T-helper 17 cell (primary cell): ENCODE results near the gene ZNF697. TPM values are rescaled to one million over a fixed set of nuclear protein-coding genes. Genes with fewer than 3 reads are reported as not detected.
"Not testable (repeated sequence)": the region's sequence is repeated elsewhere in the genome, so short reads cannot be mapped to it uniquely, and the experiment has no call there.

ENCODE experiments used
- ATAC-seq: fragments of 150-1000 bp; cut with Tn5 transposase; 2 replicates; pipeline ENCODE4 v1.10.0; 2021; ENCODE audit warnings: mild to moderate bottlenecking, moderate library complexity
- DNase-seq, 3 donors: peaks; one replicate each; pipeline versions ENCODE4 v3.0.0 to v3.0.0-alpha.2; 2020 to 2021
- H3K9me3 ChIP-seq: one replicate; pipeline ENCODE4 v1.7.0; 2013; ENCODE audit warnings: low read length, mild to moderate bottlenecking; ENCODE audit not compliant: control insufficient read depth, poor library complexity, severe bottlenecking
- H3K27ac Mint-ChIP-seq: one replicate; pipeline ENCODE4 v1.8.0; 2022; ENCODE audit warnings: mild to moderate bottlenecking, moderate library complexity, mixed read lengths
- H3K27me3 Mint-ChIP-seq: one replicate; pipeline ENCODE4 v1.8.0; 2022; ENCODE audit warnings: mixed read lengths
- H3K36me3 Mint-ChIP-seq: one replicate; pipeline ENCODE4 v1.8.0; 2022; ENCODE audit warnings: low read depth, mixed read lengths
- H3K4me1 Mint-ChIP-seq: one replicate; pipeline ENCODE4 v1.8.0; 2022; ENCODE audit warnings: mild to moderate bottlenecking, mixed read lengths
- H3K4me3 Mint-ChIP-seq: one replicate; pipeline ENCODE4 v1.8.0; 2022; ENCODE audit warnings: mild to moderate bottlenecking, moderate library complexity, mixed read lengths
- total RNA-seq, 4 donors: library from RNA in 2 of 4; stranded (reverse) in 2 of 4; gene quantifications; one replicate each; pipeline ENCODE4 v1.2.3 and lab custom pipeline; 2022 to 2026

Gene ZNF697
- total RNA-seq (under 1 TPM in 1 of 2 donors, not detected in 1; 0.15 TPM), total RNA-seq (lab: John Stamatoyannopoulos, UW) (0 to 0.12 reads per million in 2 donors)

DNA sequence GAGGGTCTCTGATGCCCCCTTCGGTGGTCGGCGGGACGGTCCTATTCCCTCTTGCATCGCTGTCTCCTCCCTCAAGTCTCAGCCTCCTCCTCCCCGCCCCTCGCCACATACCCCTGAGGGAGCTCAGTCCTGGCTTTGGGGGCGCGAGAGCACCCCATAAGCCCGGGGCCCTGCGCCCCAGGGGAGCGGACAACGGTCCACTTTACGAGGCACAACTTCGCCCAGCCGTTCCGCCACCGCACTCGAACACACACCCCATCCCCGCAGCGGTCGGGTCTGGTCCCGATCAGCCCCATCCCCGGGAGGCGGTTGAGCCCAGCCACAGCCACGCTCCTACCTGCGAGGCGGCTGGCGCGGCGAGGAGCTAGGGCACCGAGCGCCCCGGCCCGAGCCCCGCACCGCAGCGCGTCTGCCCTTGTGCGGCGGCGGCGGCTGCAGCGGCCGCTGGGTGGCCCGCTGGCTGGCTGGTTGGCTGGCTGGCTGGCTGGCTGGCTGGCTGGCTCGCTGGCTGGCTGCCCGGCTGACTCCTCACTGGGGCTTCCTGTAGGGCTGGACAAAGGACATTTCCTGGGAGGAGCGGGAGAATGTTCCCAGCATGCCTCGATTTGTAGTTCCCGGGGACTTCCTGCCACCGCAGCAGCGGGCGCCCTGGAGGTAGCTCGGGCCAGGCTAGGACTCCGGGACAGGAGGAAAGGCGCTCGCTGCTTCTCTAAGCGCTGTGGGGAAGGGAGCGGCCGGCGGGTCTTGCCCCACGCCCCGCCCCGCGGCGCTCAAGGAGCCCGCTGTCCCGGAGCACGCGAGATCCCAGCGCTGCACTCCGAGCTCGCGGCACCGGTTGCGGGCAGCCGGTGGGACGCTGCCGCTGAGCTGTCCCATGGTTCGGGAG, at the start of gene ZNF697:
TSS of gene ZNF697 (minus strand) at position 533 of the 886 bp plus-strand sequence. CDS start 22,166 bp downstream, outside the sequence.
- Mint-ChIP-seq H3K4me3 (peak within 1 kb of the TSS; percentile 63), H3K27ac (no peak within 1 kb of the TSS), H3K27me3 (peaks cover 77% of the 10 kb centered on the region), H3K4me1 (no peaks in the 10 kb centered on the region), H3K36me3 (peaks cover 4% of the 10 kb centered on the region)
- ATAC-seq: peak; percentile 56
- no peak for DNase-seq
- H3K9me3 ChIP-seq: no peaks in the 10 kb centered on the region

- no peaks in the 10 kb centered on the region for H3K4me1 Mint-ChIP-seq
- H3K36me3 Mint-ChIP-seq: peaks cover 3% of the 10 kb centered on the region
- H3K27ac Mint-ChIP-seq: no peak overlapping the region
- H3K9me3 ChIP-seq: no peaks in the 10 kb centered on the region
- DNase-seq: no peak
- ATAC-seq: no peak
- H3K4me3 Mint-ChIP-seq: no peak overlapping the region
- H3K27me3 Mint-ChIP-seq: no peaks in the 10 kb centered on the region
These were observed 49.5 kb upstream of the ZNF697 start for GRCh38 chr1:119697598-119697997.

DNA sequence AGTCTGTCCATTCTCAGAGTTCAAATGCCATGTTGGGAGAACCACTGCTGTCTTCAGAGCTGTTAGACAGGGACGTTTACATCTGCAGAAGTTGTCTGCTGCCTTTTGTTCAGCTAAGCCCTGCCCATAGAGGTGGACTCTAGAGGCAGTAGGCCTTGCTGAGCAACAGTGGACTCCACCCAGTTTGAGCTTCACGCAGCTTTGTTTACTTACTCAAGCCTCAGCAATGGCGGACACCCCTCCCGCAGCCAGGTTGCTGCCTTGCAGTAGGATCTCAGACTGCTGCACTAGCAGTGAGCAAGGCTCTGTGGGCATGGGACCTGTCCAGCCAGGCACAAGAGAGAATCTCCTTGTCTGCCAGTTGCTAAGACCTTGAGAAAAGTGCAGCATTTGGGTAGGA, 48.8 kb upstream of the ZNF697 start:
- not testable (repeated sequence) for H3K9me3 ChIP-seq, H3K27me3 Mint-ChIP-seq, H3K27ac Mint-ChIP-seq, H3K36me3 Mint-ChIP-seq, H3K4me1 Mint-ChIP-seq, ATAC-seq, H3K4me3 Mint-ChIP-seq, DNase-seq

- Mint-ChIP-seq H3K27me3 (peaks cover 19% of the 10 kb centered on the region), H3K4me1 (no peaks in the 10 kb centered on the region), H3K27ac (no peak overlapping the region), H3K36me3 (no peaks in the 10 kb centered on the region), H3K4me3 (no peak overlapping the region)
- DNase-seq (no peak), ATAC-seq (no peak)
- no peaks in the 10 kb centered on the region for H3K9me3 ChIP-seq
These were observed 41.4 kb upstream of the ZNF697 start for GRCh38 chr1:119689511-119689910.

GRCh38 chr1:119688810-119689209, 40.7 kb upstream of the ZNF697 start:
- Mint-ChIP-seq H3K27ac (no peak overlapping the region), H3K27me3 (peaks cover 24% of the 10 kb centered on the region), H3K4me1 (no peaks in the 10 kb centered on the region), H3K36me3 (no peaks in the 10 kb centered on the region), H3K4me3 (no peak overlapping the region)
- no peak for ATAC-seq
- H3K9me3 ChIP-seq: no peaks in the 10 kb centered on the region
- DNase-seq: no peak

DNA sequence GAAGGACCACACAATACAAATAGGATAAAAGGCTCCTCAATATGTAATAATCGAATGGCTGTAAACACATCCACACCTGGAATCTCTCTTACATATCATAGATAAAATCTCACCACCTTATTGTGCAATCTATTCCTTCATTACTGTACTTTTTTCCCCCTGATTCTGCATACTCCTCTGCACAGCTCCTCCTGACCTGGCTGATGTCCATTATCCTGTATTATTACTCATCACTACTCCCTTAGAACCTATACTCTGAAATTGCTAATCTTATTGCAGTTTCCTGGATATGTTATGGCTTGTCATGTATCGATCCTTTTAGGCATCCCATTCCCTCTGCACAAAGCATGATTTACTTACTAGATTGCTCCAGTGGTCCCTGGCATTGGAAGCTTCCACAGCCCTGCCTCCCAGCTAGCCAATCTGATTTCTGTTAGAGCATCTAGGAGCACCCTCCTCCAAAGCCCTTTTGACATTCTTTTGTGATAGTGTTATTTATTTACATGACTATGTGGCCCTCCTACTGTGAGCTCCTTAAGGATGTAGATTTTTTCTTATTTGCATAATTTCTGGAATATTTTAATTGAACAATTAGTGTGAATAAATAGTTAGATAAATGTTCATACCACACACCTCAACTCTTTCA, 39.5 kb upstream of the ZNF697 start:
- Mint-ChIP-seq H3K27me3 (peaks cover 24% of the 10 kb centered on the region), H3K36me3 (no peaks in the 10 kb centered on the region), H3K27ac (no peak overlapping the region), H3K4me3 (no peak overlapping the region), H3K4me1 (no peaks in the 10 kb centered on the region)
- no peak for DNase-seq
- ATAC-seq: no peak
- no peaks in the 10 kb centered on the region for H3K9me3 ChIP-seq

GRCh38 chr1:119686661-119687060, 38.6 kb upstream of the ZNF697 start:
- H3K27me3 Mint-ChIP-seq: peaks cover 24% of the 10 kb centered on the region
- DNase-seq (no peak), ATAC-seq (no peak)
- H3K27ac Mint-ChIP-seq: no peak overlapping the region
- H3K36me3 Mint-ChIP-seq: no peaks in the 10 kb centered on the region
- H3K4me1 Mint-ChIP-seq: no peaks in the 10 kb centered on the region
- H3K4me3 Mint-ChIP-seq: no peak overlapping the region
- no peaks in the 10 kb centered on the region for H3K9me3 ChIP-seq

DNA sequence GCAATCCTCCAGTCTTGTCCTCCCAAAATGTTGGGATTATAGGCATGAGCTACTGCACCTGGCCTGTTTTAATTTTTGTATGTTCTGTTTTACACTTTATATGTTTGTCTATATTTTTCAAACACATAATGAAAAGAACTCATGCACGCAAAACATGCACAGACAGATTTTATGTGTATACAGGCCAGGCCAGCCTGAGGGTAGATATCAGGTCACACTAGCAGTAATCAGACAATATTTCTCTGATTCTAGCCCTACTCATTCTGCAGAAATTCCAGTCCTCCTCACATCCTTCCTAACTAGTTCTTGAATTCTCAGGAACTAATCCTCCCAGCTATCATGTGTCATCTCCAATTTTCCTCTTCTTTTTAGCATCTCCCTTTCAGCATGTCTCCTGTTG, 35.8 kb upstream of the ZNF697 start:
- no peaks in the 10 kb centered on the region for H3K4me1 Mint-ChIP-seq
- no peaks in the 10 kb centered on the region for H3K9me3 ChIP-seq
- H3K27me3 Mint-ChIP-seq: peaks cover 41% of the 10 kb centered on the region
- H3K36me3 Mint-ChIP-seq: peaks cover 2% of the 10 kb centered on the region
- no peak overlapping the region for H3K27ac Mint-ChIP-seq
- ATAC-seq (no peak), DNase-seq (no peak)
- H3K4me3 Mint-ChIP-seq: no peak overlapping the region

GRCh38 chr1:119682141-119682540, 34.1 kb upstream of the ZNF697 start:
- H3K27ac Mint-ChIP-seq: no peak overlapping the region
- H3K4me1 Mint-ChIP-seq: no peaks in the 10 kb centered on the region
- peaks cover 2% of the 10 kb centered on the region for H3K36me3 Mint-ChIP-seq
- ATAC-seq (no peak), DNase-seq (no peak)
- H3K4me3 Mint-ChIP-seq: no peak overlapping the region
- H3K27me3 Mint-ChIP-seq: peaks cover 48% of the 10 kb centered on the region
- H3K9me3 ChIP-seq: no peaks in the 10 kb centered on the region

DNA sequence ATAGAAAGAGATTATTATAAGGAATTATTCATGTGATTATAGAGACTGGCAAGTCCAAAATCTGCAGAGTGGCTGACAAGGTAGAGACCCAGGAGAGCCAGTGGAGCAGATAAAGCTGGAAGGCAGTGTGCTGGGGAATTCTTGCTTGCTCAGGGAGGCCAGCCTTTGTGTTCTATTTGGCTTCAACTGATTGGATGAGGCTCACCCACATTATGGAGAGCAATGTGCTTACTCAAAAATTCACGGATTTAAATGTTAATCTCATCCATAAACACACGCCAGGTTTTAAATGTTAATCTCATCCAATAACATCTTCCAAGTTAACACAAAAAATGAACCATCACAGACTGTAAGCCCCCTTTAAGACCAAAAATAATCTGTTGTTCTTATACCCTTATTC, 33.5 kb upstream of the ZNF697 start:
- Mint-ChIP-seq H3K4me3 (no peak overlapping the region), H3K36me3 (peaks cover 2% of the 10 kb centered on the region), H3K27ac (no peak overlapping the region), H3K4me1 (no peaks in the 10 kb centered on the region), H3K27me3 (peaks cover 44% of the 10 kb centered on the region)
- DNase-seq (no peak), ATAC-seq (no peak)
- no peaks in the 10 kb centered on the region for H3K9me3 ChIP-seq

DNA sequence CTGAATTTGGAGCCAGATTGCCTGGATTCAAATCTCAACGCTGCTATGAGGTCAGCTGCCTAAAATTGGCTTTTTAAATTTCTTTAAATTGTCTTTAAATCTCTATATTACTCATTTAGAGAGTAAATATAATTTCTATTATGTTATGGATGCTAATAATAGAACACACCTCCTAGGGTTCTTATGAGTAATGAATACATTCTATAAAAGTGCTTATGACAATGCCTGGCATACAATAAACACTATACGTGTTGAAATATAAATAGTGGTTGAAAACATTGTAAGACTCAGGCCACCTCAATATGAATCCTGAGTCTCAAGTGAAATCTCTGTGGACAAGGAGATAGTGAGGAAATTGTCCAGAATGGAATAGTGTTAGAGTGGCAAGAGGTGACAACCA, 32.7 kb upstream of the ZNF697 start:
- Mint-ChIP-seq H3K27ac (no peak overlapping the region), H3K36me3 (peaks cover 2% of the 10 kb centered on the region), H3K27me3 (peaks cover 45% of the 10 kb centered on the region), H3K4me1 (peaks cover under 1% of the 10 kb centered on the region), H3K4me3 (no peak overlapping the region)
- ATAC-seq (no peak), DNase-seq (no peak)
- no peaks in the 10 kb centered on the region for H3K9me3 ChIP-seq

DNA sequence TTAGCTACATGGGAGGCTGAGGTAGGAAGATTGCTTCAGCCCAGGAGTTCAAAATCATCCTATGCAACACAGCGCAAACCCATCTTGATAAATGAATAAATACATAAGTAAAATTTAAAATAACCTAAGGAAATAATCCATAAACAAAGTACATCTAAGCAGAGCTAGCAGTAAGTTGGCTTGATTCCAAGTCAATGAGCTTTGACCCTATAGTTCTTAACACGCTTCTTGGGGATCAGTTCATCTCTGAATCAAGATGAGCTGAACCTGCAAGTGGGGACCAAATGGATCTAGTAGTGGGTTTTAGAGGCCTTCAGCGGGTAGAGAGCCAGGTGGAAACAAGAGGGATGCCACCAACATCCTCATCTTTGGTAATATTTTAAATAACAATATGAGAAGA, 32.1 kb upstream of the ZNF697 start:
- H3K9me3 ChIP-seq: no peaks in the 10 kb centered on the region
- H3K36me3 Mint-ChIP-seq: peaks cover 2% of the 10 kb centered on the region
- H3K4me3 Mint-ChIP-seq: no peak overlapping the region
- H3K4me1 Mint-ChIP-seq: peaks cover 4% of the 10 kb centered on the region
- DNase-seq: no peak
- H3K27ac Mint-ChIP-seq: no peak overlapping the region
- peaks cover 49% of the 10 kb centered on the region for H3K27me3 Mint-ChIP-seq
- ATAC-seq: no peak

DNA sequence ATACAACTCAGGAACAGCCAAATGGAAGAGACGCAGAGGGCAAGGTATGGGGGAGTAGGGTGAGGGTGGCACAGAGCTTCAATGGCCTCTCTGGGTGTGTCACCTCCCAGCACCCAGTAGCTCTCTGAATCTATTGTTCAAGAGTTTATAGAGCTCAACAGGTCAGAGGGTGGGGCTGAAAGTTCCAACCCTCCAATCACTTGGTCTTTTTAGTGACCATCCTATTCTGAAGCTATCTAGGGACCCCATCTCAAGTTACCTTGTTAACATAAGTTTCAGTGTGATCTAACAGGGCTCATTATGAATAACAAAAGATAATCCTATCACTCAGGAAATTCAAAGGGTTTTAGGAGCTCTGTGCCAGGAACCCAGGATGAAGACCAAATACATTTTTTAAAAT, 31.2 kb upstream of the ZNF697 start:
- DNase-seq (no peak), ATAC-seq (no peak)
- H3K9me3 ChIP-seq: no peaks in the 10 kb centered on the region
- Mint-ChIP-seq H3K27me3 (peaks cover 49% of the 10 kb centered on the region), H3K4me1 (peaks cover 4% of the 10 kb centered on the region), H3K36me3 (peaks cover 2% of the 10 kb centered on the region), H3K27ac (no peak overlapping the region), H3K4me3 (no peak overlapping the region)
